Measurements from ENCODE around the gene PNPLA6. TPM values are rescaled to one million over a fixed set of nuclear protein-coding genes. Genes with fewer than 3 reads are reported as not detected.

The PNPLA6 gene
- total and polyA plus RNA-seq, 2 of the 13 experiments (the other 11 are each of a cell fraction or from before 2014, with no cell fraction given): 24.9 to 28.2 TPM

DNA sequence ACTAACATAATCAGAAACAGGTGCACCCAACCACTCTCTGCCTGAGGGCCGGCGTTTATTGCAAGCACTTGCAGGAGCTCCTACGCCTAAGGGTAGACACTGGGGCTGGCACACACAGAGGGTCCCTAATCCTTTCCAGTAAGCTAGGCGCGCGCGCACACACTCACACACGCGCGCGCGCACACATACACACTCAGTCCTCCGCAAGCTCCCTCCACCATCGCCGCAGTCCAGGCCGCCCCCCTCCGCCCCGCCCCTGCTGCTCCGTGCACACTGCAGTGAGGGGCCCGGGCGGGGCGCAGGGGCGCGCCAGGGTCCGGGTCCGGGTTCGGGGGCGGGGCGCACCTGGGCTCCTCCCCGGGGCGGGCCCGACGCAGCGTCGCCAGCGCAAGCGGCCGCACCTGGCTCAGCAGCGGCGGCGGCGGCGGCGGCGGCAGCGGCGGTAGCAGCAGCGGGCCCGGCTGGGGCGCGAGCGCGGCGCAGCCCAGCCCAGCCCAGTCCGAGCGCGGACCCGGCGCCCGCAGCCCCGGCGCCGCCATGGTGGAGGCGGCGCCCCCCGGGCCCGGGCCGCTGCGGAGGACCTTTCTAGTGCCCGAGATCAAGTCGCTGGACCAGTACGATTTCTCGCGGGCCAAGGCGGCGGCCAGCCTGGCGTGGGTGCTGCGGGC, 60.1 kb downstream of the PNPLA6 start, which contains the start of gene CAMSAP3 (continued):
- TF ChIP-seq SALL1 (CRISPR knock-in tag; IDR thresholded peaks at IDR 0.05) (peak; percentile 33; the same call in 1 of the 2 replicates), PHF8 (CRISPR knock-in tag; IDR thresholded peaks at IDR 0.05) (peak; percentile 33), KLF16 (CRISPR knock-in tag; IDR thresholded peaks at IDR 0.05) (0 out of 4 replicates have a peak, but pooled peaks of 1 of the 2 experiments have one; percentile 47), YY1 (IDR thresholded peaks at IDR 0.05; ENCODE audit: insufficient read depth, insufficient replicate concordance, low read depth, low read length) (peak; percentile 46), ZSCAN25 (CRISPR knock-in tag; IDR thresholded peaks at IDR 0.05) (peak; percentile 89), TFDP2 (CRISPR knock-in tag; IDR thresholded peaks at IDR 0.05) (peak; percentile 35; the same call in 1 of the 2 replicates), ATAD3A (CRISPR knock-in tag; IDR thresholded peaks at IDR 0.05) (no peak), HNRNPLL (IDR thresholded peaks at IDR 0.05; ENCODE audit: low read depth, low read length, poor library complexity, severe bottlenecking) (peak; percentile 97), SP1 (IDR thresholded peaks at IDR 0.05) (no peak), SP1 (CRISPR knock-in tag; IDR thresholded peaks at IDR 0.05) (peak; percentile 42; the same call in 1 of the 2 replicates), SAP130 (CRISPR knock-in tag; IDR thresholded peaks at IDR 0.05; ENCODE audit: low read depth) (peak; percentile 62), ZNF746 (CRISPR knock-in tag; IDR thresholded peaks at IDR 0.05) (no peak), SP4 (CRISPR knock-in tag; IDR thresholded peaks at IDR 0.05) (peak; percentile 71; the same call in 1 of the 2 replicates), LCORL (IDR thresholded peaks at IDR 0.05) (no peak), LCORL (CRISPR knock-in tag; IDR thresholded peaks at IDR 0.05) (0 out of 2 replicates have a peak, but pooled peaks have one; percentile 22), GABPB1 (CRISPR knock-in tag; IDR thresholded peaks at IDR 0.05) (0 out of 2 replicates have a peak, but pooled peaks have one; percentile 25), MTF1 (CRISPR knock-in tag; IDR thresholded peaks at IDR 0.05) (no peak), ZNF3 (CRISPR knock-in tag; IDR thresholded peaks at IDR 0.05) (no peak), ZFX (CRISPR knock-in tag; IDR thresholded peaks at IDR 0.05; ENCODE audit: low read depth) (peak; percentile 40; the same call in 1 of the 2 replicates), NCOR1 (IDR thresholded peaks at IDR 0.05; ENCODE audit: borderline replicate concordance, low read length) (peak; percentile 29; the same call in 1 of the 2 replicates), MAZ (IDR thresholded peaks at IDR 0.05; ENCODE audit: borderline replicate concordance, low read depth, low read length) (peak; percentile 55; the same call in 1 of the 2 replicates), MAZ (CRISPR knock-in tag; IDR thresholded peaks at IDR 0.05; ENCODE audit: low read depth) (peak; percentile 75), ZNF83 (CRISPR knock-in tag; IDR thresholded peaks at IDR 0.05; ENCODE audit: borderline replicate concordance) (no peak)
- TF ChIP-seq, protein P1, sequence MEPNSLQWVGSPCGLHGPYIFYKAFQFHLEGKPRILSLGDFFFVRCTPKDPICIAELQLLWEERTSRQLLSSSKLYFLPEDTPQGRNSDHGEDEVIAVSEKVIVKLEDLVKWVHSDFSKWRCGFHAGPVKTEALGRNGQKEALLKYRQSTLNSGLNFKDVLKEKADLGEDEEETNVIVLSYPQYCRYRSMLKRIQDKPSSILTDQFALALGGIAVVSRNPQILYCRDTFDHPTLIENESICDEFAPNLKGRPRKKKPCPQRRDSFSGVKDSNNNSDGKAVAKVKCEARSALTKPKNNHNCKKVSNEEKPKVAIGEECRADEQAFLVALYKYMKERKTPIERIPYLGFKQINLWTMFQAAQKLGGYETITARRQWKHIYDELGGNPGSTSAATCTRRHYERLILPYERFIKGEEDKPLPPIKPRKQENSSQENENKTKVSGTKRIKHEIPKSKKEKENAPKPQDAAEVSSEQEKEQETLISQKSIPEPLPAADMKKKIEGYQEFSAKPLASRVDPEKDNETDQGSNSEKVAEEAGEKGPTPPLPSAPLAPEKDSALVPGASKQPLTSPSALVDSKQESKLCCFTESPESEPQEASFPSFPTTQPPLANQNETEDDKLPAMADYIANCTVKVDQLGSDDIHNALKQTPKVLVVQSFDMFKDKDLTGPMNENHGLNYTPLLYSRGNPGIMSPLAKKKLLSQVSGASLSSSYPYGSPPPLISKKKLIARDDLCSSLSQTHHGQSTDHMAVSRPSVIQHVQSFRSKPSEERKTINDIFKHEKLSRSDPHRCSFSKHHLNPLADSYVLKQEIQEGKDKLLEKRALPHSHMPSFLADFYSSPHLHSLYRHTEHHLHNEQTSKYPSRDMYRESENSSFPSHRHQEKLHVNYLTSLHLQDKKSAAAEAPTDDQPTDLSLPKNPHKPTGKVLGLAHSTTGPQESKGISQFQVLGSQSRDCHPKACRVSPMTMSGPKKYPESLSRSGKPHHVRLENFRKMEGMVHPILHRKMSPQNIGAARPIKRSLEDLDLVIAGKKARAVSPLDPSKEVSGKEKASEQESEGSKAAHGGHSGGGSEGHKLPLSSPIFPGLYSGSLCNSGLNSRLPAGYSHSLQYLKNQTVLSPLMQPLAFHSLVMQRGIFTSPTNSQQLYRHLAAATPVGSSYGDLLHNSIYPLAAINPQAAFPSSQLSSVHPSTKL (CRISPR knock-in tag; IDR thresholded peaks at IDR 0.05): peak; percentile 42; the same call in 1 of the 2 replicates
- TF ChIP-seq, protein P2, sequence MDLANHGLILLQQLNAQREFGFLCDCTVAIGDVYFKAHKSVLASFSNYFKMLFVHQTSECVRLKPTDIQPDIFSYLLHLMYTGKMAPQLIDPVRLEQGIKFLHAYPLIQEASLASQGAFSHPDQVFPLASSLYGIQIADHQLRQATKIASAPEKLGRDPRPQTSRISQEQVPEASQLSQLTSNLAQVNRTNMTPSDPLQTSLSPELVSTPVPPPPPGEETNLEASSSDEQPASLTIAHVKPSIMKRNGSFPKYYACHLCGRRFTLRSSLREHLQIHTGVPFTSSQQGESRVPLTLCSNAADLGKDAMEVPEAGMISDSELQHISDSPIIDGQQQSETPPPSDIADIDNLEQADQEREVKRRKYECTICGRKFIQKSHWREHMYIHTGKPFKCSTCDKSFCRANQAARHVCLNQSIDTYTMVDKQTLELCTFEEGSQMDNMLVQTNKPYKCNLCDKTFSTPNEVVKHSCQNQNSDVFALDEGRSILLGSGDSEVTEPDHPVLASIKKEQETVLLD (CRISPR knock-in tag; IDR thresholded peaks at IDR 0.05; ENCODE audit: low read depth): 0 out of 2 replicates have a peak, but pooled peaks have one; percentile 19

All from HepG2 (cell line).